HG02981 (cell line): ENCODE results near the gene PLK3.
A peak's percentile ranks its signal among the peaks of the same experiment; 100 is the strongest.
"Not testable (repeated sequence)": the region's sequence is repeated elsewhere in the genome, so short reads cannot be mapped to it uniquely, and the experiment has no call there.

Source experiments
- ATAC-seq: cut with Tn5 transposase; IDR thresholded peaks from one replicate; pipeline ENCODE4 v1.9.1; 2021; ENCODE audit warnings: mild to moderate bottlenecking, moderate library complexity; ENCODE audit not compliant: unreplicated experiment

Gene PLK3

GRCh38 chr1:44827197-44828002 is 27.2 kb downstream of the PLK3 start:
- ATAC-seq = no peak

- ATAC-seq = no peak
Observed at GRCh38 chr1:44828003-44828651, 27.9 kb downstream of the PLK3 start.

GRCh38 chr1:44828841-44829440 is 28.8 kb downstream of the PLK3 start:
- no peak for ATAC-seq

GRCh38 chr1:44829506-44830384 is 29.6 kb downstream of the PLK3 start:
- no peak for ATAC-seq

- ATAC-seq = no peak
Observed at GRCh38 chr1:44830900-44831304, 30.7 kb downstream of the PLK3 start.

- no peak for ATAC-seq
Observed at GRCh38 chr1:44831516-44831915, 31.3 kb downstream of the PLK3 start.

GRCh38 chr1:44832056-44832705 is 32.0 kb downstream of the PLK3 start:
- no peak for ATAC-seq

GRCh38 chr1:44834328-44834727 is 34.2 kb downstream of the PLK3 start:
- no peak for ATAC-seq

GRCh38 chr1:44835738-44836675 is 35.8 kb downstream of the PLK3 start:
- peak; percentile 70 for ATAC-seq

GRCh38 chr1:44838294-44838693 is 38.1 kb downstream of the PLK3 start:
- not testable (repeated sequence) for ATAC-seq

- no peak for ATAC-seq
Observed at GRCh38 chr1:44839576-44839975, 39.4 kb downstream of the PLK3 start.

GRCh38 chr1:44842486-44842861 is 42.3 kb downstream of the PLK3 start:
- no peak for ATAC-seq

GRCh38 chr1:44842862-44843655 is 42.9 kb downstream of the PLK3 start, which contains the start of gene PTCH2:
Gene PTCH2 (minus strand): TSS chr1:44843253. CDS start chr1:44842932, 321 bp downstream.
- ATAC-seq = no peak

- ATAC-seq = no peak
Observed at GRCh38 chr1:44846985-44847384, 46.8 kb downstream of the PLK3 start.

- ATAC-seq = no peak
Observed at GRCh38 chr1:44847845-44848244, 47.7 kb downstream of the PLK3 start.

GRCh38 chr1:44848456-44849181 is 48.4 kb downstream of the PLK3 start:
- ATAC-seq = no peak

GRCh38 chr1:44849575-44850132 is 49.5 kb downstream of the PLK3 start:
- no peak for ATAC-seq

GRCh38 chr1:44851308-44851707 is 51.1 kb downstream of the PLK3 start:
- no peak for ATAC-seq
